IPS DF 19.7 (cell line): ENCODE data around the gene PARS2.

Source experiments
- DNase-seq: peaks from one replicate; pipeline ENCODE4 v3.0.0-alpha.2; 2013; ENCODE audit warnings: low read depth, low spot score

PARS2 gene

GRCh38 chr1:54736685-54737084, 27.6 kb downstream of the PARS2 start:
- no peak for DNase-seq

GRCh38 chr1:54728027-54728426, 36.3 kb downstream of the PARS2 start:
- no peak for DNase-seq

GRCh38 chr1:54724771-54725170, 39.6 kb downstream of the PARS2 start:
- no peak for DNase-seq

GRCh38 chr1:54723985-54724384, 40.3 kb downstream of the PARS2 start:
- DNase-seq, result no peak

GRCh38 chr1:54721719-54722118, 42.6 kb downstream of the PARS2 start:
- DNase-seq, result no peak

GRCh38 chr1:54716299-54717047, 47.9 kb downstream of the PARS2 start:
- DNase-seq, result no peak

- peak; percentile 20 for DNase-seq
Observed at GRCh38 chr1:54715493-54716298, 48.6 kb downstream of the PARS2 start, which contains the start of gene TTC4. Gene TTC4, plus strand, starts transcription at chr1:54715861. Its CDS starts 48 bp downstream, at chr1:54715909.

GRCh38 chr1:54714881-54715492, 49.3 kb downstream of the PARS2 start:
- DNase-seq, result no peak

GRCh38 chr1:54711536-54711935, 52.8 kb downstream of the PARS2 start:
- no peak for DNase-seq

- DNase-seq, result no peak
Observed at GRCh38 chr1:54710841-54711240, 53.5 kb downstream of the PARS2 start.

GRCh38 chr1:54710434-54710833, 53.9 kb downstream of the PARS2 start:
- no peak for DNase-seq

- no peak for DNase-seq
Observed at GRCh38 chr1:54709547-54710292, 54.6 kb downstream of the PARS2 start.

GRCh38 chr1:54708385-54708784, 55.9 kb downstream of the PARS2 start:
- DNase-seq, result no peak
